ENCODE data around the gene CST9. TPM values are rescaled to one million over a fixed set of nuclear protein-coding genes. Genes with fewer than 3 reads are reported as not detected.

The CST9 gene
- total and polyA plus RNA-seq, 2 of the 13 experiments (the other 11 are each of a cell fraction or from before 2014, with no cell fraction given), result 0.07 TPM; not detected in 1

DNA sequence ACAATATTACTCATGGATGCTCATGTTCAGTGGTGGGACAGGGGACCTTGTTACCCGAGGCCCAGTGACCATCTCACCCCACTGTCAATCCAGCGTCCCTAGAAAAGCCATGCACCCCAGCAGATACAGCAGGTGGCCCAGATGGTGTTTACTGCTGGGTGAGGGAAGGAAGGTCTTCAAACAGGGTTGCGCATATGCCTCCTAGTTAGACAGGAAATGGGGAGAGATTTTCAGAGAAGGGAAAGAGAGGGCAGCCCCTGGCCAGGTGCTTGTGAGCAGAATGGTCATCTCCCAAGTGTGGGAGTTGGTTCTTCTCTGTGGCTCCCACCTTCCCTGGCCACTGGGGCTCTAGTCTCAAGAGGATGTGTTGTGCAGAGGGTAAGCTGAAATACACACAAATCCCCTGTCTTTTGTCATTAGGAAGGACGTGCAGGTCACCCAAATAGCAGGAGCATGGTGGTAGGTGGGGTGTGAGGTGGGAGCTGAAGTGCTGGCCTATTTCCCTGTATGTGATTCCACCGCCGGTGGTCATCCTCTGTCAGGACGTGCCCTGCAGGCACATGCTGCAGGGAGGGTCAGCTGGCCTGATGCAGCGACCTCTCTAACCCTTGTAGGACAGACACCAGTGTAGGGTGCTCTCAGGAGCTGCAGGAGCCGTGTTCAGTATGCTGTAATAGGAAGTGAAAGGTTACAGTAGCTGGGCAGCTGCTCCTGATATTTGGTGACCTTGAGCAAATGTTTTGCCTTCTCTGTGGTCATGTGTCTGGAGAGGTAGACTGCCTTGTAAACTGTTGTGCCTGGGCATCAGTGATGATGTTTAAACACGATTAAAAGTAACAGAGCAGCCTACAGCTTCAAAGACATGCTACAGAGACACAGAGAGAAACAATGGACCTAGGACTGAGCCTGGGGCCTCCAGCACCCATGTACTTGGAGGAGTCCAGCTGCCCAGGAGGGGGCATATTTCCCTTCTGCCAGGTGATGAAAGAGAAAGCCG, 35.3 kb upstream of the CST9 start (continued):
- TF ChIP-seq, protein P1, sequence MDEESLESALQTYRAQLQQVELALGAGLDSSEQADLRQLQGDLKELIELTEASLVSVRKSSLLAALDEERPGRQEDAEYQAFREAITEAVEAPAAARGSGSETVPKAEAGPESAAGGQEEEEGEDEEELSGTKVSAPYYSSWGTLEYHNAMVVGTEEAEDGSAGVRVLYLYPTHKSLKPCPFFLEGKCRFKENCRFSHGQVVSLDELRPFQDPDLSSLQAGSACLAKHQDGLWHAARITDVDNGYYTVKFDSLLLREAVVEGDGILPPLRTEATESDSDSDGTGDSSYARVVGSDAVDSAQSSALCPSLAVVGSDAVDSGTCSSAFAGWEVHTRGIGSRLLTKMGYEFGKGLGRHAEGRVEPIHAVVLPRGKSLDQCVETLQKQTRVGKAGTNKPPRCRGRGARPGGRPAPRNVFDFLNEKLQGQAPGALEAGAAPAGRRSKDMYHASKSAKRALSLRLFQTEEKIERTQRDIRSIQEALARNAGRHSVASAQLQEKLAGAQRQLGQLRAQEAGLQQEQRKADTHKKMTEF (CRISPR knock-in tag; IDR thresholded peaks at IDR 0.05), result peak; percentile 82
- TF ChIP-seq EEA1 (CRISPR knock-in tag; IDR thresholded peaks at IDR 0.05; ENCODE audit: borderline replicate concordance) (no peak), ZNF501 (CRISPR knock-in tag; IDR thresholded peaks at IDR 0.05) (peak; percentile 77), JDP2 (CRISPR knock-in tag; IDR thresholded peaks at IDR 0.05; ENCODE audit: borderline replicate concordance) (no peak), ASH2L (IDR thresholded peaks at IDR 0.05; ENCODE audit: insufficient read length, low read depth, low read length) (no peak), KAT2B (IDR thresholded peaks at IDR 0.05; ENCODE audit: borderline replicate concordance, low read depth, low read length) (no peak), SIN3A (IDR thresholded peaks at IDR 0.05; ENCODE audit: borderline replicate concordance, low read depth, low read length) (no peak; the same call in 1 of the 2 replicates), ZNF772 (CRISPR knock-in tag; IDR thresholded peaks at IDR 0.05) (no peak; the same call in 1 of the 2 replicates), MLLT10 (CRISPR knock-in tag; IDR thresholded peaks at IDR 0.05) (no peak), ZNF607 (CRISPR knock-in tag; IDR thresholded peaks at IDR 0.05; ENCODE audit: borderline replicate concordance) (peak; percentile 79), ZNF713 (CRISPR knock-in tag; IDR thresholded peaks at IDR 0.05) (no peak), SIN3B (IDR thresholded peaks at IDR 0.05; ENCODE audit: low read length) (no peak), SRY (CRISPR knock-in tag; IDR thresholded peaks at IDR 0.05) (peak; percentile 36; the same call in 1 of the 2 replicates), ZMAT3 (CRISPR knock-in tag; conservative IDR thresholded peaks at IDR 0.05) (0 out of 2 replicates have a peak, but pooled peaks have one; percentile 24), HHEX (CRISPR knock-in tag; IDR thresholded peaks at IDR 0.05) (no peak), ZNF776 (CRISPR knock-in tag; IDR thresholded peaks at IDR 0.05) (no peak), LCORL (IDR thresholded peaks at IDR 0.05) (no peak), LCORL (CRISPR knock-in tag; IDR thresholded peaks at IDR 0.05) (peak; percentile 90; the same call in 1 of the 2 replicates)
- TF ChIP-seq, protein P2, sequence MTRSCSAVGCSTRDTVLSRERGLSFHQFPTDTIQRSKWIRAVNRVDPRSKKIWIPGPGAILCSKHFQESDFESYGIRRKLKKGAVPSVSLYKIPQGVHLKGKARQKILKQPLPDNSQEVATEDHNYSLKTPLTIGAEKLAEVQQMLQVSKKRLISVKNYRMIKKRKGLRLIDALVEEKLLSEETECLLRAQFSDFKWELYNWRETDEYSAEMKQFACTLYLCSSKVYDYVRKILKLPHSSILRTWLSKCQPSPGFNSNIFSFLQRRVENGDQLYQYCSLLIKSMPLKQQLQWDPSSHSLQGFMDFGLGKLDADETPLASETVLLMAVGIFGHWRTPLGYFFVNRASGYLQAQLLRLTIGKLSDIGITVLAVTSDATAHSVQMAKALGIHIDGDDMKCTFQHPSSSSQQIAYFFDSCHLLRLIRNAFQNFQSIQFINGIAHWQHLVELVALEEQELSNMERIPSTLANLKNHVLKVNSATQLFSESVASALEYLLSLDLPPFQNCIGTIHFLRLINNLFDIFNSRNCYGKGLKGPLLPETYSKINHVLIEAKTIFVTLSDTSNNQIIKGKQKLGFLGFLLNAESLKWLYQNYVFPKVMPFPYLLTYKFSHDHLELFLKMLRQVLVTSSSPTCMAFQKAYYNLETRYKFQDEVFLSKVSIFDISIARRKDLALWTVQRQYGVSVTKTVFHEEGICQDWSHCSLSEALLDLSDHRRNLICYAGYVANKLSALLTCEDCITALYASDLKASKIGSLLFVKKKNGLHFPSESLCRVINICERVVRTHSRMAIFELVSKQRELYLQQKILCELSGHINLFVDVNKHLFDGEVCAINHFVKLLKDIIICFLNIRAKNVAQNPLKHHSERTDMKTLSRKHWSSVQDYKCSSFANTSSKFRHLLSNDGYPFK (CRISPR knock-in tag; IDR thresholded peaks at IDR 0.05; ENCODE audit: borderline replicate concordance), result peak; percentile 17; the same call in 1 of the 2 replicates
- TF ChIP-seq, protein P3, sequence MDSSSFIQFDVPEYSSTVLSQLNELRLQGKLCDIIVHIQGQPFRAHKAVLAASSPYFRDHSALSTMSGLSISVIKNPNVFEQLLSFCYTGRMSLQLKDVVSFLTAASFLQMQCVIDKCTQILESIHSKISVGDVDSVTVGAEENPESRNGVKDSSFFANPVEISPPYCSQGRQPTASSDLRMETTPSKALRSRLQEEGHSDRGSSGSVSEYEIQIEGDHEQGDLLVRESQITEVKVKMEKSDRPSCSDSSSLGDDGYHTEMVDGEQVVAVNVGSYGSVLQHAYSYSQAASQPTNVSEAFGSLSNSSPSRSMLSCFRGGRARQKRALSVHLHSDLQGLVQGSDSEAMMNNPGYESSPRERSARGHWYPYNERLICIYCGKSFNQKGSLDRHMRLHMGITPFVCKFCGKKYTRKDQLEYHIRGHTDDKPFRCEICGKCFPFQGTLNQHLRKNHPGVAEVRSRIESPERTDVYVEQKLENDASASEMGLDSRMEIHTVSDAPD (CRISPR knock-in tag; IDR thresholded peaks at IDR 0.05), result peak; percentile 73; the same call in 1 of the 2 replicates
- TF ChIP-seq, protein P4, sequence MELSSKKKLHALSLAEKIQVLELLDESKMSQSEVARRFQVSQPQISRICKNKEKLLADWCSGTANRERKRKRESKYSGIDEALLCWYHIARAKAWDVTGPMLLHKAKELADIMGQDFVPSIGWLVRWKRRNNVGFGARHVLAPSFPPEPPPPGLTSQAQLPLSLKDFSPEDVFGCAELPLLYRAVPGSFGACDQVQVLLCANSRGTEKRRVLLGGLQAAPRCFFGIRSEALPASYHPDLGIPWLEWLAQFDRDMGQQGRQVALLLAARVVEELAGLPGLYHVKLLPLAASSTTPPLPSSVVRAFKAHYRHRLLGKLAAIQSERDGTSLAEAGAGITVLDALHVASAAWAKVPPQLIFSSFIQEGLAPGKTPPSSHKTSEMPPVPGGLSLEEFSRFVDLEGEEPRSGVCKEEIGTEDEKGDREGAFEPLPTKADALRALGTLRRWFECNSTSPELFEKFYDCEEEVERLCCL (CRISPR knock-in tag; IDR thresholded peaks at IDR 0.05; ENCODE audit: borderline replicate concordance), result no peak

Measured in HepG2 (cell line).